ENCODE measurements around the gene TSLP.

- TF ChIP-seq, protein P1, sequence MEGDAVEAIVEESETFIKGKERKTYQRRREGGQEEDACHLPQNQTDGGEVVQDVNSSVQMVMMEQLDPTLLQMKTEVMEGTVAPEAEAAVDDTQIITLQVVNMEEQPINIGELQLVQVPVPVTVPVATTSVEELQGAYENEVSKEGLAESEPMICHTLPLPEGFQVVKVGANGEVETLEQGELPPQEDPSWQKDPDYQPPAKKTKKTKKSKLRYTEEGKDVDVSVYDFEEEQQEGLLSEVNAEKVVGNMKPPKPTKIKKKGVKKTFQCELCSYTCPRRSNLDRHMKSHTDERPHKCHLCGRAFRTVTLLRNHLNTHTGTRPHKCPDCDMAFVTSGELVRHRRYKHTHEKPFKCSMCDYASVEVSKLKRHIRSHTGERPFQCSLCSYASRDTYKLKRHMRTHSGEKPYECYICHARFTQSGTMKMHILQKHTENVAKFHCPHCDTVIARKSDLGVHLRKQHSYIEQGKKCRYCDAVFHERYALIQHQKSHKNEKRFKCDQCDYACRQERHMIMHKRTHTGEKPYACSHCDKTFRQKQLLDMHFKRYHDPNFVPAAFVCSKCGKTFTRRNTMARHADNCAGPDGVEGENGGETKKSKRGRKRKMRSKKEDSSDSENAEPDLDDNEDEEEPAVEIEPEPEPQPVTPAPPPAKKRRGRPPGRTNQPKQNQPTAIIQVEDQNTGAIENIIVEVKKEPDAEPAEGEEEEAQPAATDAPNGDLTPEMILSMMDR (IDR thresholded peaks at IDR 0.05; ENCODE audit: control extremely low read depth in 1 of 3, insufficient read depth in 1 of 3, low read depth in 1 of 3, low read length in 3 of 3) = no peak
- TF ChIP-seq ASH2L (IDR thresholded peaks at IDR 0.05; ENCODE audit: low read length) = no peak
- no peak for TF ChIP-seq EP300 (IDR thresholded peaks at IDR 0.05; ENCODE audit: borderline replicate concordance in 1 of 2, low read depth in 2 of 2, low read length in 2 of 2)
- no peak for TF ChIP-seq EZH2 (IDR thresholded peaks at IDR 0.05; ENCODE audit: low read depth, low read length, severe bottlenecking)
- no peak for TF ChIP-seq POLR2A (IDR thresholded peaks at IDR 0.05; ENCODE audit: control extremely low read depth in 1 of 2, low read depth in 2 of 2, low read length in 2 of 2)
- TF ChIP-seq POLR2AphosphoS5 (IDR thresholded peaks at IDR 0.05; ENCODE audit: low read depth, low read length) = no peak
- TF ChIP-seq BRCA1 (IDR thresholded peaks at IDR 0.05; ENCODE audit: low read depth, low read length) = no peak
- TF ChIP-seq SP1 (IDR thresholded peaks at IDR 0.05; ENCODE audit: low read depth, low read length) = no peak
- no peak for TF ChIP-seq RAD21 (IDR thresholded peaks at IDR 0.05 in 1 of 2, conservative IDR thresholded peaks at IDR 0.05 in 1 of 2; ENCODE audit: low read depth in 2 of 2, low read length in 2 of 2)
- TF ChIP-seq SIN3A (conservative IDR thresholded peaks at IDR 0.05 in 1 of 2, IDR thresholded peaks at IDR 0.05 in 1 of 2; ENCODE audit: low read depth in 1 of 2, low read length in 2 of 2) = no peak
- no peak for TF ChIP-seq EGR1 (IDR thresholded peaks at IDR 0.05; ENCODE audit: borderline replicate concordance, low read depth, low read length)
Measured at GRCh38 chr5:111119856-111120255, 48.3 kb downstream of the TSLP start.
